Measurements from ENCODE around the gene PTPRN2. TPM values are rescaled to one million over a fixed set of nuclear protein-coding genes. Genes with fewer than 3 reads are reported as not detected.

Gene PTPRN2
- total and polyA plus RNA-seq, 2 of the 13 experiments (the other 11 are each of a cell fraction or from before 2014, with no cell fraction given) = 2.5 to 24.2 TPM

DNA sequence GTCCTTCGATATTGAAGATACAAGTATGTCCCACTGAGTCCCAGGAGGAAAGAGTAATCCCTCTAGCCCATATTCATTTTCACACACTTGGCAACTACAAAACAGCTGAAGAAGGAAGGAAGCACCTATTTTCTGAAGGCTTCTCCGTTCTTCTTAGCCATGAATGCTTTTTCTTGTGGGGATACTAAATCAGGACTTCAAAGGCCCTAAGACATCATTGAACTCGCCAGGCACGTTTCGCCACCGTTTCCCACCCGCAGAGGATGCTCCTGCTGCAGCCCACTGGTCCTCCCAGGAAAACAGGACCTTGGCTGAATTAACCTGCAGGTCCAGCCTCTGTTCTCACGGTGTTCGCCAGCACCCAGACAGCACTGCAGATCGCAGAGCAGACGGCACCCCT, 689.4 kb downstream of the PTPRN2 start:
- Histone ChIP-seq H3K27ac (ENCODE audit: extremely low read length, insufficient read depth, low read length) (no peak overlapping the region), H3K79me2 (ENCODE audit: insufficient read depth, low read length) (no peaks in the 10 kb centered on the region), H3K27me3 (ENCODE audit: control insufficient read depth in 1 of 2, insufficient read depth in 2 of 2, low read length in 2 of 2) (no peaks in the 10 kb centered on the region), H3K36me3 (replicated peaks in 1 of 2; ENCODE audit: control insufficient read depth in 1 of 2, insufficient read depth in 2 of 2, low read length in 2 of 2) (no peaks in the 10 kb centered on the region), H4K20me1 (ENCODE audit: insufficient read depth, low read length) (peaks cover 3% of the 10 kb centered on the region; the same call in 1 of the 2 replicates), H3K4me2 (ENCODE audit: low read depth, low read length) (no peak overlapping the region), H3K9ac (ENCODE audit: insufficient read depth, low read depth, low read length) (no peak overlapping the region), H3K4me3 (replicated peaks in 1 of 3; ENCODE audit: insufficient read depth in 1 of 3, low read depth in 2 of 3, low read length in 3 of 3) (no peak overlapping the region), H3K4me1 (ENCODE audit: insufficient read depth, low read length) (no peaks in the 10 kb centered on the region), H2AFZ (ENCODE audit: low read length) (no peak overlapping the region), H3K9me3 (ENCODE audit: low read length) (no peaks in the 10 kb centered on the region)
- in situ Hi-C loops (cut with HindIII; ENCODE audit: extremely low pct_ligation_motif_present, low pct_unique_long_range_greater_than_20kb) (no loop called here), intact Hi-C loops (cut with micrococcal nuclease; ENCODE audit: unreplicated experiment) (no loop called here)
- DNase-seq (ENCODE audit: low spot score) (no peak), FAIRE-seq (no peak), ATAC-seq (no peak)
- POLR2A ChIA-PET = no interaction called here
- 91% methylated on average over 11 of the region's 11 CpGs for WGBS (ENCODE audit: low lambda C conversion rate)
- CTCF ChIA-PET (ENCODE audit: low intra/inter-chr PET ratio, low total read pairs) = no interaction called here
- BruUV-seq (replicated peaks) = no TSS peak
- TF ChIP-seq THAP11 (CRISPR knock-in tag; IDR thresholded peaks at IDR 0.05) (no peak), ZFYVE20 (CRISPR knock-in tag; IDR thresholded peaks at IDR 0.05; ENCODE audit: borderline replicate concordance, low read depth) (no peak), ZFP36L1 (CRISPR knock-in tag; IDR thresholded peaks at IDR 0.05) (no peak), ETV6 (CRISPR knock-in tag; conservative IDR thresholded peaks at IDR 0.05) (no peak)
- TF ChIP-seq, protein P1, sequence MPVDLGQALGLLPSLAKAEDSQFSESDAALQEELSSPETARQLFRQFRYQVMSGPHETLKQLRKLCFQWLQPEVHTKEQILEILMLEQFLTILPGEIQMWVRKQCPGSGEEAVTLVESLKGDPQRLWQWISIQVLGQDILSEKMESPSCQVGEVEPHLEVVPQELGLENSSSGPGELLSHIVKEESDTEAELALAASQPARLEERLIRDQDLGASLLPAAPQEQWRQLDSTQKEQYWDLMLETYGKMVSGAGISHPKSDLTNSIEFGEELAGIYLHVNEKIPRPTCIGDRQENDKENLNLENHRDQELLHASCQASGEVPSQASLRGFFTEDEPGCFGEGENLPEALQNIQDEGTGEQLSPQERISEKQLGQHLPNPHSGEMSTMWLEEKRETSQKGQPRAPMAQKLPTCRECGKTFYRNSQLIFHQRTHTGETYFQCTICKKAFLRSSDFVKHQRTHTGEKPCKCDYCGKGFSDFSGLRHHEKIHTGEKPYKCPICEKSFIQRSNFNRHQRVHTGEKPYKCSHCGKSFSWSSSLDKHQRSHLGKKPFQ (CRISPR knock-in tag; IDR thresholded peaks at IDR 0.05; ENCODE audit: insufficient replicate concordance) = no peak
- TF ChIP-seq, protein P2, sequence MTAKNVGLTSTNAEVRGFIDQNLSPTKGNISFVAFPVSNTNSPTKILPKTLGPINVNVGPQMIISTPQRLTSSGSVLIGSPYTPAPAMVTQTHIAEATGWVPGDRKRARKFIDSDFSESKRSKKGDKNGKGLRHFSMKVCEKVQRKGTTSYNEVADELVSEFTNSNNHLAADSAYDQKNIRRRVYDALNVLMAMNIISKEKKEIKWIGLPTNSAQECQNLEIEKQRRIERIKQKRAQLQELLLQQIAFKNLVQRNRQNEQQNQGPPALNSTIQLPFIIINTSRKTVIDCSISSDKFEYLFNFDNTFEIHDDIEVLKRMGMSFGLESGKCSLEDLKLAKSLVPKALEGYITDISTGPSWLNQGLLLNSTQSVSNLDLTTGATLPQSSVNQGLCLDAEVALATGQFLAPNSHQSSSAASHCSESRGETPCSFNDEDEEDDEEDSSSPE (CRISPR knock-in tag; IDR thresholded peaks at IDR 0.05) = no peak
